H1 (cell line): ENCODE measurements around the gene PTPRG. TPM values are rescaled to one million over a fixed set of nuclear protein-coding genes. Genes with fewer than 3 reads are reported as not detected.

Experiments used
- CBX8 ChIP-seq: fragments of 300-800, 300-1000 bp; sonication (generic); IDR thresholded peaks from 2 replicates; pipeline ENCODE4 v1.7.1; 2016; ENCODE audit warnings: low read depth, low read length, borderline replicate concordance
- EGR1 ChIP-seq: IDR thresholded peaks from 2 replicates; pipeline ENCODE4 v1.6.1; 2011; ENCODE audit warnings: low read depth, low read length, borderline replicate concordance
- POLR2A ChIP-seq, 2 experiments: IDR thresholded peaks; 1 replicate in 1 of 2; 2 replicates in 1 of 2; pipeline ENCODE4 v1.6.1; 2011; ENCODE audit warnings: low read depth in 2 of 2, low read length in 2 of 2, mild to moderate bottlenecking in 2 of 2; ENCODE audit errors: control extremely low read depth in 1 of 2
- RFX5 ChIP-seq: IDR thresholded peaks from 2 replicates; pipeline ENCODE4 v1.6.1; 2011; ENCODE audit warnings: low read depth, low read length, improper control_type of control experiment, borderline replicate concordance
- RXRA ChIP-seq: IDR thresholded peaks from 2 replicates; pipeline ENCODE4 v1.6.1; 2011; ENCODE audit warnings: low read depth, mild to moderate bottlenecking, low read length, moderate library complexity; ENCODE audit not compliant: insufficient read depth
- SP4 ChIP-seq: IDR thresholded peaks from 2 replicates; pipeline ENCODE4 v1.6.1; 2012; ENCODE audit warnings: low read length, inconsistent platforms
- SRF ChIP-seq: IDR thresholded peaks from 2 replicates; pipeline ENCODE4 v1.6.1; 2011; ENCODE audit warnings: mild to moderate bottlenecking, low read depth, low read length, moderate library complexity
- TAF1 ChIP-seq: IDR thresholded peaks from 2 replicates; pipeline ENCODE4 v1.6.1; 2011; ENCODE audit warnings: mild to moderate bottlenecking, low read depth, low read length
- polyA plus RNA-seq, 7 experiments: library from polyadenylated mRNA; depleted of rRNA in 3 of 7; stranded (reverse) in 5 of 7; unstranded in 2 of 7; fragments of >200 nt in 5 of 7; fragments of 200-250 nt in 2 of 7; gene quantifications; 1 replicate in 5 of 7; 2 replicates in 1 of 7; 4 replicates in 1 of 7; pipeline versions ENCODE4 v1.2.1 to v1.2.3, GENCODE V29; 2011 to 2013; ENCODE audit warnings: missing spikeins in 2 of 7, mixed read lengths in 2 of 7
- total RNA-seq: library from RNA; stranded (reverse); fragmentation: NEBNext Ultra II Directional; extraction: Animal tissue kit (Norgen Biotek cat#: 25700); gene quantifications from 2 replicates; pipeline ENCODE4 v1.2.1, GENCODE V29; 2021
- TF ChIP-seq, protein P1 (sequence below): fragments of 300-600 bp; sonication (generic); IDR thresholded peaks from 2 replicates; pipeline ENCODE4 v1.7.1; 2012; ENCODE audit warnings: low read length, moderate library complexity, mild to moderate bottlenecking, inconsistent platforms; ENCODE audit not compliant: insufficient replicate concordance
- TF ChIP-seq, protein P2 (sequence below): IDR thresholded peaks from 2 replicates; pipeline ENCODE4 v1.6.1; 2011; ENCODE audit warnings: low read depth, mild to moderate bottlenecking, low read length; ENCODE audit not compliant: insufficient read depth

Gene PTPRG
- total and polyA plus RNA-seq, 2 of the 8 experiments (the other 6 are each of a cell fraction or from before 2014, with no cell fraction given) = 23.3 to 96.2 TPM

DNA sequence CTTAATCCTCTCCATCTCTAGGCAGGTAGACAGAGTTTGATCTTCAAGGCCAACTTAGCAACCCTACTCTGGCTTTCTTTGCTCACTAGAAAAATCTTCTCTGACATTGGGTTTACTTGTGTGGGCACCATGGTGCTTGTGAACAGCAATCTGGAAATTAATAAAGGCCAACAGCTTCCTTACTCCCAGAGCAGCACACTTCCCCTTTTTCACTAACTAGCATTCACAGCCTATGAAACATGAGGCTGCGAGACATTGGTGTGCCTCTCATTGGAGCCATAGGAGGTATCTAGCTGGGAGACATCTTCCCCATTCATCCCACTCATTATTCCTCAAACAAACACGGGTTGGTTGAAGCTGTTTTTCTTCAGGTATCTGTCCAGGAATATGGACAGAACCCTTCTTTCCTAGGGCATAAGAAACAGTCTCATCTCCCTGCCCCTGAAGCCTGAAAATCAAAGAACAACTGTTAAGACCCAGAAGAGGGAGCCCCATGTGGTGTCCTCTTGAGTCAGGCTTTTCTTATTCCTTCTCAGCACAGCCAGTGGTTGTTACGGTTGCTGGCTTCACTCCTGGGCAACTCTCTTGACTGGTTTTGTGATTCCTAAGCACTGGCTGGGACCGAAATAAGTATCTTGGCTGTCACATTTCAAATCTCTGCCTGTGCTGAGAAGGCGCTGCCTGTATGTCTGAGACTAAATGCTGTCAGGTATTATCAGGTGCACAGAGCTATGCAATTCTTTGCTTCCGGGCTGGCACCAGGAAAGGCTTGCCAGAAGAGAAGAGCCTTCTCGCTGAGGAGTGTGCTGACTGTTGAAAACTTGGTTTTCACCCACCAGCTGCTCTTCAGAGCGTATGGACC is 617.6 kb downstream of the PTPRG start (continued):
- TF ChIP-seq, protein P1, sequence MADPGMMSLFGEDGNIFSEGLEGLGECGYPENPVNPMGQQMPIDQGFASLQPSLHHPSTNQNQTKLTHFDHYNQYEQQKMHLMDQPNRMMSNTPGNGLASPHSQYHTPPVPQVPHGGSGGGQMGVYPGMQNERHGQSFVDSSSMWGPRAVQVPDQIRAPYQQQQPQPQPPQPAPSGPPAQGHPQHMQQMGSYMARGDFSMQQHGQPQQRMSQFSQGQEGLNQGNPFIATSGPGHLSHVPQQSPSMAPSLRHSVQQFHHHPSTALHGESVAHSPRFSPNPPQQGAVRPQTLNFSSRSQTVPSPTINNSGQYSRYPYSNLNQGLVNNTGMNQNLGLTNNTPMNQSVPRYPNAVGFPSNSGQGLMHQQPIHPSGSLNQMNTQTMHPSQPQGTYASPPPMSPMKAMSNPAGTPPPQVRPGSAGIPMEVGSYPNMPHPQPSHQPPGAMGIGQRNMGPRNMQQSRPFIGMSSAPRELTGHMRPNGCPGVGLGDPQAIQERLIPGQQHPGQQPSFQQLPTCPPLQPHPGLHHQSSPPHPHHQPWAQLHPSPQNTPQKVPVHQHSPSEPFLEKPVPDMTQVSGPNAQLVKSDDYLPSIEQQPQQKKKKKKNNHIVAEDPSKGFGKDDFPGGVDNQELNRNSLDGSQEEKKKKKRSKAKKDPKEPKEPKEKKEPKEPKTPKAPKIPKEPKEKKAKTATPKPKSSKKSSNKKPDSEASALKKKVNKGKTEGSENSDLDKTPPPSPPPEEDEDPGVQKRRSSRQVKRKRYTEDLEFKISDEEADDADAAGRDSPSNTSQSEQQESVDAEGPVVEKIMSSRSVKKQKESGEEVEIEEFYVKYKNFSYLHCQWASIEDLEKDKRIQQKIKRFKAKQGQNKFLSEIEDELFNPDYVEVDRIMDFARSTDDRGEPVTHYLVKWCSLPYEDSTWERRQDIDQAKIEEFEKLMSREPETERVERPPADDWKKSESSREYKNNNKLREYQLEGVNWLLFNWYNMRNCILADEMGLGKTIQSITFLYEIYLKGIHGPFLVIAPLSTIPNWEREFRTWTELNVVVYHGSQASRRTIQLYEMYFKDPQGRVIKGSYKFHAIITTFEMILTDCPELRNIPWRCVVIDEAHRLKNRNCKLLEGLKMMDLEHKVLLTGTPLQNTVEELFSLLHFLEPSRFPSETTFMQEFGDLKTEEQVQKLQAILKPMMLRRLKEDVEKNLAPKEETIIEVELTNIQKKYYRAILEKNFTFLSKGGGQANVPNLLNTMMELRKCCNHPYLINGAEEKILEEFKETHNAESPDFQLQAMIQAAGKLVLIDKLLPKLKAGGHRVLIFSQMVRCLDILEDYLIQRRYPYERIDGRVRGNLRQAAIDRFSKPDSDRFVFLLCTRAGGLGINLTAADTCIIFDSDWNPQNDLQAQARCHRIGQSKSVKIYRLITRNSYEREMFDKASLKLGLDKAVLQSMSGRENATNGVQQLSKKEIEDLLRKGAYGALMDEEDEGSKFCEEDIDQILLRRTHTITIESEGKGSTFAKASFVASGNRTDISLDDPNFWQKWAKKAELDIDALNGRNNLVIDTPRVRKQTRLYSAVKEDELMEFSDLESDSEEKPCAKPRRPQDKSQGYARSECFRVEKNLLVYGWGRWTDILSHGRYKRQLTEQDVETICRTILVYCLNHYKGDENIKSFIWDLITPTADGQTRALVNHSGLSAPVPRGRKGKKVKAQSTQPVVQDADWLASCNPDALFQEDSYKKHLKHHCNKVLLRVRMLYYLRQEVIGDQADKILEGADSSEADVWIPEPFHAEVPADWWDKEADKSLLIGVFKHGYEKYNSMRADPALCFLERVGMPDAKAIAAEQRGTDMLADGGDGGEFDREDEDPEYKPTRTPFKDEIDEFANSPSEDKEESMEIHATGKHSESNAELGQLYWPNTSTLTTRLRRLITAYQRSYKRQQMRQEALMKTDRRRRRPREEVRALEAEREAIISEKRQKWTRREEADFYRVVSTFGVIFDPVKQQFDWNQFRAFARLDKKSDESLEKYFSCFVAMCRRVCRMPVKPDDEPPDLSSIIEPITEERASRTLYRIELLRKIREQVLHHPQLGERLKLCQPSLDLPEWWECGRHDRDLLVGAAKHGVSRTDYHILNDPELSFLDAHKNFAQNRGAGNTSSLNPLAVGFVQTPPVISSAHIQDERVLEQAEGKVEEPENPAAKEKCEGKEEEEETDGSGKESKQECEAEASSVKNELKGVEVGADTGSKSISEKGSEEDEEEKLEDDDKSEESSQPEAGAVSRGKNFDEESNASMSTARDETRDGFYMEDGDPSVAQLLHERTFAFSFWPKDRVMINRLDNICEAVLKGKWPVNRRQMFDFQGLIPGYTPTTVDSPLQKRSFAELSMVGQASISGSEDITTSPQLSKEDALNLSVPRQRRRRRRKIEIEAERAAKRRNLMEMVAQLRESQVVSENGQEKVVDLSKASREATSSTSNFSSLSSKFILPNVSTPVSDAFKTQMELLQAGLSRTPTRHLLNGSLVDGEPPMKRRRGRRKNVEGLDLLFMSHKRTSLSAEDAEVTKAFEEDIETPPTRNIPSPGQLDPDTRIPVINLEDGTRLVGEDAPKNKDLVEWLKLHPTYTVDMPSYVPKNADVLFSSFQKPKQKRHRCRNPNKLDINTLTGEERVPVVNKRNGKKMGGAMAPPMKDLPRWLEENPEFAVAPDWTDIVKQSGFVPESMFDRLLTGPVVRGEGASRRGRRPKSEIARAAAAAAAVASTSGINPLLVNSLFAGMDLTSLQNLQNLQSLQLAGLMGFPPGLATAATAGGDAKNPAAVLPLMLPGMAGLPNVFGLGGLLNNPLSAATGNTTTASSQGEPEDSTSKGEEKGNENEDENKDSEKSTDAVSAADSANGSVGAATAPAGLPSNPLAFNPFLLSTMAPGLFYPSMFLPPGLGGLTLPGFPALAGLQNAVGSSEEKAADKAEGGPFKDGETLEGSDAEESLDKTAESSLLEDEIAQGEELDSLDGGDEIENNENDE = no peak
- TF ChIP-seq SRF (no peak), POLR2A (IDR thresholded peaks at IDR 0.05; ENCODE audit: control extremely low read depth in 1 of 2, low read depth in 2 of 2, low read length in 2 of 2) (no peak), RXRA (no peak), TAF1 (no peak), EGR1 (no peak), SP4 (no peak), CBX8 (no peak), RFX5 (no peak)
- TF ChIP-seq, protein P2, sequence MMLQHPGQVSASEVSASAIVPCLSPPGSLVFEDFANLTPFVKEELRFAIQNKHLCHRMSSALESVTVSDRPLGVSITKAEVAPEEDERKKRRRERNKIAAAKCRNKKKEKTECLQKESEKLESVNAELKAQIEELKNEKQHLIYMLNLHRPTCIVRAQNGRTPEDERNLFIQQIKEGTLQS = no peak
